A673 (cell line): Measurements from ENCODE around the gene MIGA2. TPM values are rescaled to one million over a fixed set of nuclear protein-coding genes. Genes with fewer than 3 reads are reported as not detected.

Source experiments
- BruUV-seq: library from RNA; stranded (reverse); fragments of 400-500 nt; replicated peaks from 2 replicates; lab custom pipeline; 2021; lab: Mats Ljungman, UMichigan
- CTCF ChIA-PET: fragments of 300-600 bp; sonication (Branson Sonifier 250); formaldehyde crosslinking; loops from one replicate; lab custom pipeline; 2022; ENCODE audit warnings: antibody characterized with exemption; lab: Charles Lee
- POLR2A ChIA-PET: fragments of 300-600 bp; sonication (Branson Sonifier 250); formaldehyde crosslinking; loops from one replicate; lab custom pipeline; 2022; ENCODE audit warnings: antibody characterized with exemption; ENCODE audit not compliant: low non-redundant PET; lab: Charles Lee
- DNase-seq: peaks from one replicate; pipeline ENCODE4 v3.0.0-alpha.2; 2015; ENCODE audit warnings: low spot score
- H3K27ac ChIP-seq: fragments of 200-600 bp; sonication (generic); 2 replicates; pipeline ENCODE4 v1.5.1; 2016; ENCODE audit warnings: mixed run types, low read depth, mild to moderate bottlenecking, mixed read lengths, antibody characterized with exemption, low read length; ENCODE audit not compliant: poor library complexity, severe bottlenecking
- H3K27me3 ChIP-seq: fragments of 200-600 bp; sonication (generic); replicated peaks from 2 replicates; pipeline ENCODE4 v1.6.1; 2017; ENCODE audit warnings: mixed run types, low read depth, mild to moderate bottlenecking, mixed read lengths, antibody characterized with exemption, low read length; ENCODE audit not compliant: insufficient read depth, poor library complexity
- H3K36me3 ChIP-seq: fragments of 200-600 bp; sonication (generic); 2 replicates; pipeline ENCODE4 v1.6.1; 2016; ENCODE audit warnings: mixed run types, mild to moderate bottlenecking, mixed read lengths, antibody characterized with exemption, low read length; ENCODE audit not compliant: insufficient read depth, poor library complexity, severe bottlenecking
- H3K4me1 ChIP-seq: fragments of 200-600 bp; sonication (generic); 2 replicates; pipeline ENCODE4 v1.6.1; 2017; ENCODE audit warnings: mixed run types, mild to moderate bottlenecking, mixed read lengths, antibody characterized with exemption, low read length; ENCODE audit not compliant: insufficient read depth, poor library complexity, severe bottlenecking
- H3K4me3 ChIP-seq: fragments of 200-600 bp; sonication (generic); 2 replicates; pipeline ENCODE4 v1.5.1; 2016; ENCODE audit warnings: low read depth, mixed run types, mild to moderate bottlenecking, mixed read lengths, low read length; ENCODE audit not compliant: poor library complexity, severe bottlenecking
- H3K9me3 ChIP-seq: fragments of 200-600 bp; sonication (generic); 2 replicates; pipeline ENCODE4 v1.6.1; 2016; ENCODE audit warnings: mixed run types, low read depth, mild to moderate bottlenecking, mixed read lengths, antibody characterized with exemption, low read length; ENCODE audit not compliant: poor library complexity, severe bottlenecking
- CTCF ChIP-seq: fragments of 300-800, 200-600 bp; sonication (generic); conservative IDR thresholded peaks from 2 replicates; pipeline ENCODE4 v1.5.1; 2017; ENCODE audit warnings: low read depth, mild to moderate bottlenecking, antibody characterized with exemption, low read length, moderate library complexity, mixed read lengths
- EZH2 ChIP-seq: fragments of 200-600 bp; sonication (generic); IDR thresholded peaks from 2 replicates; pipeline ENCODE4 v1.6.1; 2017; ENCODE audit warnings: borderline replicate concordance, low read depth, mild to moderate bottlenecking, mixed read lengths, antibody characterized with exemption, low read length; ENCODE audit not compliant: poor library complexity, severe bottlenecking
- intact Hi-C: fragments of 100-400 bp; cut with micrococcal nuclease; formaldehyde crosslinking; loops from one replicate; pipeline ENCODE4 v1.10.0; 2022; ENCODE audit not compliant: unreplicated experiment
- total RNA-seq: library from RNA; stranded (reverse); gene quantifications from 2 replicates; pipeline ENCODE4 v1.2.3, GENCODE V29; 2021

Gene MIGA2
- total RNA-seq, 1 experiment from 2014 or later = 27.7 TPM

DNA sequence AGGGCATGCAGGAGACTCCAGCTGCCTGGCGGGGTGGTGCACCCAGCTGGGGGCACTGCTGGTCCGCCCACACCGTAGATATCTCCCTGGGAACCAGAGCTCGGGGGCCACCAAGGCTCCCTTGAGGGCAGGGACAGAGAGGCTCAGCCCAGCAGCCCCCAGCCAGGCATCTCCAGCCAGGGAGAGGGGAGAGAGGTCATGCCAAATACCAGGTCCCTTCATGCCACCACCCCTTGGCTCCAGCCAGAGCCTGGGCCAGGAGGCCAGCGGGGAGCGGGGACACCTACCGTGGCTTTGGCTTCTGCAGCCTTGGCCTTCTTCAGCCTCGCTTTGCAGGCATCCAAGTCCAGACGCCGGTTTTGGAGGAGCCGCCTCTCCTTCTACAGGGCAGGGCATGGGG is 22.3 kb upstream of the MIGA2 start:
- POLR2A ChIA-PET = no interaction called here
- H3K4me3 ChIP-seq = no peak overlapping the region
- no peak overlapping the region for H3K27ac ChIP-seq
- H3K27me3 ChIP-seq = no peaks in the 10 kb centered on the region
- H3K4me1 ChIP-seq = no peaks in the 10 kb centered on the region
- CTCF ChIA-PET = no interaction called here
- H3K36me3 ChIP-seq = peaks cover 26% of the 10 kb centered on the region
- H3K9me3 ChIP-seq = no peaks in the 10 kb centered on the region
- TF ChIP-seq CTCF = no peak
- no peak for TF ChIP-seq EZH2
- no TSS peak for BruUV-seq
- intact Hi-C loops = no loop called here
- no peak for DNase-seq

- DNase-seq = no peak
- Histone ChIP-seq H3K4me1 (no peaks in the 10 kb centered on the region), H3K27me3 (no peaks in the 10 kb centered on the region), H3K27ac (no peak overlapping the region), H3K36me3 (peaks cover 26% of the 10 kb centered on the region), H3K9me3 (no peaks in the 10 kb centered on the region), H3K4me3 (no peak overlapping the region)
- intact Hi-C loops = no loop called here
- POLR2A ChIA-PET = no interaction called here
- CTCF ChIA-PET = no interaction called here
- TF ChIP-seq EZH2 (no peak), CTCF (no peak)
- no TSS peak for BruUV-seq
These were observed 21.8 kb upstream of the MIGA2 start for GRCh38 chr9:129014608-129015007.

GRCh38 chr9:129021091-129021490 is 15.3 kb upstream of the MIGA2 start:
- intact Hi-C loops = no loop called here
- DNase-seq = no peak
- Histone ChIP-seq H3K9me3 (no peaks in the 10 kb centered on the region), H3K4me1 (peaks cover 4% of the 10 kb centered on the region), H3K36me3 (no peaks in the 10 kb centered on the region), H3K4me3 (no peak overlapping the region), H3K27ac (no peak overlapping the region), H3K27me3 (no peaks in the 10 kb centered on the region)
- TF ChIP-seq EZH2 (no peak), CTCF (no peak)
- POLR2A ChIA-PET = no interaction called here
- no TSS peak for BruUV-seq
- CTCF ChIA-PET = no interaction called here
